A673 (cell line): ENCODE measurements around the gene GAS6.

Experiments
- CTCF ChIP-seq: fragments of 300-800, 200-600 bp; sonication (generic); conservative IDR thresholded peaks from 2 replicates; pipeline ENCODE4 v1.5.1; 2017; ENCODE audit warnings: low read depth, mild to moderate bottlenecking, antibody characterized with exemption, low read length, moderate library complexity, mixed read lengths
- EZH2 ChIP-seq: fragments of 200-600 bp; sonication (generic); IDR thresholded peaks from 2 replicates; pipeline ENCODE4 v1.6.1; 2017; ENCODE audit warnings: borderline replicate concordance, low read depth, mild to moderate bottlenecking, mixed read lengths, antibody characterized with exemption, low read length; ENCODE audit not compliant: poor library complexity, severe bottlenecking

- TF ChIP-seq CTCF (no peak), EZH2 (no peak)
Measured at GRCh38 chr13:113793718-113794085, 70.2 kb downstream of the GAS6 start.
